Caco-2 (cell line): Measurements from ENCODE around the gene RAB3GAP1. TPM values are rescaled to one million over a fixed set of nuclear protein-coding genes. Genes with fewer than 3 reads are reported as not detected.

ENCODE experiments used
- BruUV-seq: library from RNA; stranded (reverse); fragments of 400-500 nt; replicated peaks from 2 replicates; lab custom pipeline; 2021; lab: Mats Ljungman, UMichigan
- CTCF ChIA-PET: fragments of 300-600 bp; sonication (Branson Sonifier 250); formaldehyde crosslinking; loops from one replicate; lab custom pipeline; 2022; ENCODE audit warnings: antibody characterized with exemption; lab: Charles Lee
- POLR2A ChIA-PET: fragments of 300-600 bp; sonication (Branson Sonifier 250); formaldehyde crosslinking; loops from one replicate; lab custom pipeline; 2022; ENCODE audit warnings: antibody characterized with exemption; lab: Charles Lee
- DNase-seq, 2 experiments: peaks; one replicate each; pipeline versions ENCODE4 v3.0.0 to v3.0.0-alpha.2; 2020 to 2022
- H3K27me3 ChIP-seq: replicated peaks from 2 replicates; pipeline ENCODE4 v1.6.0; 2011; ENCODE audit warnings: low read length; ENCODE audit not compliant: control insufficient read depth, insufficient read depth
- H3K36me3 ChIP-seq: 2 replicates; pipeline ENCODE4 v1.5.1; 2011; ENCODE audit warnings: low read length; ENCODE audit not compliant: control insufficient read depth, insufficient read depth
- H3K4me1 ChIP-seq: fragments of 250-450 bp; sonication (Bioruptor Pico); 2 replicates; pipeline ENCODE4 v1.5.1; 2020; ENCODE audit warnings: mild to moderate bottlenecking
- H3K4me3 ChIP-seq: 2 replicates; pipeline ENCODE4 v1.5.1; 2011; ENCODE audit warnings: low read depth, mild to moderate bottlenecking, control low read depth, low read length
- H3K9me3 ChIP-seq: fragments of 250-450 bp; sonication (Bioruptor Pico); 2 replicates; pipeline ENCODE4 v1.5.1; 2020; ENCODE audit warnings: mild to moderate bottlenecking, moderate library complexity
- H3K27ac Mint-ChIP-seq: one replicate; pipeline ENCODE4 v1.8.0; 2022; ENCODE audit warnings: mixed read lengths; ENCODE audit not compliant: unreplicated experiment
- H3K27me3 Mint-ChIP-seq: one replicate; pipeline ENCODE4 v1.8.0; 2022; ENCODE audit warnings: mixed read lengths; ENCODE audit not compliant: insufficient read depth, unreplicated experiment
- H3K36me3 Mint-ChIP-seq: one replicate; pipeline ENCODE4 v1.8.0; 2022; ENCODE audit warnings: mild to moderate bottlenecking, mixed read lengths; ENCODE audit not compliant: insufficient read depth, unreplicated experiment
- H3K4me1 Mint-ChIP-seq: one replicate; pipeline ENCODE4 v1.8.0; 2022; ENCODE audit warnings: low read depth, mixed read lengths; ENCODE audit not compliant: unreplicated experiment
- H3K4me3 Mint-ChIP-seq: one replicate; pipeline ENCODE4 v1.8.0; 2022; ENCODE audit warnings: mild to moderate bottlenecking, moderate library complexity, mixed read lengths; ENCODE audit not compliant: unreplicated experiment
- H3K9me3 Mint-ChIP-seq: one replicate; pipeline ENCODE4 v1.8.0; 2022; ENCODE audit warnings: mixed read lengths; ENCODE audit not compliant: unreplicated experiment
- CTCF ChIP-seq, 2 experiments: fragments of 200-600 bp in 1 of 2; IDR thresholded peaks; 1 replicate in 1 of 2; 2 replicates in 1 of 2; pipeline versions ENCODE4 v1.5.1 to v1.8.0; 2011 to 2022; ENCODE audit warnings: antibody characterized with exemption in 1 of 2, control low read depth in 1 of 2, inconsistent platforms in 1 of 2, low read depth in 1 of 2, low read length in 1 of 2, mild to moderate bottlenecking in 1 of 2, moderate library complexity in 1 of 2; ENCODE audit not compliant: insufficient read depth in 1 of 2, severe bottlenecking in 1 of 2, unreplicated experiment in 1 of 2
- intact Hi-C: fragments of 100-400 bp; cut with micrococcal nuclease; formaldehyde crosslinking; loops from one replicate; pipeline ENCODE4 v1.10.0; 2022; ENCODE audit not compliant: unreplicated experiment
- total RNA-seq: library from RNA; stranded (reverse); gene quantifications from 2 replicates; pipeline ENCODE4 v1.2.3, GENCODE V29; 2022

Gene RAB3GAP1
- total RNA-seq, 1 experiment from 2014 or later, result 43.1 TPM

GRCh38 chr2:135010200-135010942, 41.7 kb upstream of the RAB3GAP1 start:
- H3K4me1 ChIP-seq, result no peaks in the 10 kb centered on the region
- intact Hi-C loops, result no loop called here
- no peaks in the 10 kb centered on the region for H3K27me3 ChIP-seq
- no peak overlapping the region for H3K4me3 ChIP-seq
- DNase-seq, result no peak
- Mint-ChIP-seq H3K27me3 (peaks cover 8% of the 10 kb centered on the region), H3K36me3 (no peaks in the 10 kb centered on the region), H3K9me3 (no peaks in the 10 kb centered on the region), H3K4me3 (no peak overlapping the region), H3K27ac (no peak overlapping the region), H3K4me1 (no peaks in the 10 kb centered on the region)
- H3K36me3 ChIP-seq, result no peaks in the 10 kb centered on the region
- POLR2A ChIA-PET, result no interaction called here
- no peak for TF ChIP-seq CTCF (IDR thresholded peaks at IDR 0.05; ENCODE audit: insufficient read depth in 1 of 2, low read depth in 1 of 2, low read length in 1 of 2, severe bottlenecking in 1 of 2, unreplicated experiment in 1 of 2)
- no peaks in the 10 kb centered on the region for H3K9me3 ChIP-seq
- no TSS peak for BruUV-seq
- CTCF ChIA-PET, result interaction anchor here (0.7 kb wide), 1 partner anchor 8 kb away, joined by 3 read pairs; no protein-coding TSS in a partner anchor

DNA sequence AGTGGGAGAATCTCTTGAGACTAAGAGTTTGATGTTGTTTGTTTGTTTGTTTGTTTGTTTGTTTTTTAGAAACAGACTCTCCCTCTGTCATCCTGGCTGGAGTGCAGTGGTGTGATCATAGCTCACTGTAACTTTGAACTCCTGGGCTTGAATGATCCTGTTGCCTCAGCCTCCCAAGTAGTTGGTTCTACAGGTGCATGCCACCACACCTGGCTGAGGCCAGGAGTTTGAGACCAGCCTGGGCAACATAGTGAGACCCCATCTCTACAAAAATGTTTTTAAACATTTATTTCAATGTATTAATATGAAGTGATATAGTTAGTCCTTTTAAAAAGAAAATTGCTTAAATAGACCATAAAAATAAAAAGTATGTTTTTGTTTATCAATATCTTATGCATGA, 40.5 kb upstream of the RAB3GAP1 start:
- DNase-seq, result no peak
- H3K4me3 Mint-ChIP-seq, result no peak overlapping the region
- peaks cover 4% of the 10 kb centered on the region for H3K9me3 Mint-ChIP-seq
- H3K4me1 Mint-ChIP-seq, result no peaks in the 10 kb centered on the region
- no peaks in the 10 kb centered on the region for H3K4me1 ChIP-seq
- no TSS peak for BruUV-seq
- no peaks in the 10 kb centered on the region for H3K9me3 ChIP-seq
- H3K36me3 ChIP-seq, result no peaks in the 10 kb centered on the region
- H3K27ac Mint-ChIP-seq, result no peak overlapping the region
- no peaks in the 10 kb centered on the region for H3K36me3 Mint-ChIP-seq
- ChIA-PET CTCF (no interaction called here), POLR2A (no interaction called here)
- intact Hi-C loops, result no loop called here
- TF ChIP-seq CTCF (IDR thresholded peaks at IDR 0.05; ENCODE audit: insufficient read depth in 1 of 2, low read depth in 1 of 2, low read length in 1 of 2, severe bottlenecking in 1 of 2, unreplicated experiment in 1 of 2), result no peak
- H3K4me3 ChIP-seq, result no peak overlapping the region
- peaks cover 5% of the 10 kb centered on the region for H3K27me3 Mint-ChIP-seq
- H3K27me3 ChIP-seq, result no peaks in the 10 kb centered on the region

DNA sequence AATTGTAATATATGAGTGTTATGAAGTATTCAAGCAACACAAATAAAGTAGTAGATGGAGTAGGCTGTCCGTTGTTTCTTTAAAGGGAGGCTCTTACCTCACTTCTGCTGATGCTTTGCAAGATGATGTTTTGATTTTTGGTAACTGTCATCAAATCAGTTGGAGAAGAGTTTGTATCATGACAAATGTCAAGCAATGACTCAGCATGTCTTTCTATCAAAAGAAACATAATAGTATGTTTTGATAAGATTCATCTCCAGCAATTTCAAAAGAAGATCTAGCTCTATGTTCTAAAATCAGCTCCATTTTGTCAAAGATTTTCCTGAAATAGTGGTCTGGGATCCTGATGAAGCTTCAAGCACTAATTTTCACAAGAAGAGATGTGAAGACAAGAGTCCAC, 30.5 kb upstream of the RAB3GAP1 start:
- CTCF ChIA-PET, result no interaction called here
- POLR2A ChIA-PET, result no interaction called here

More for the DNA sequence above, 30.5 kb upstream of the RAB3GAP1 start:
- no peaks in the 10 kb centered on the region for H3K9me3 ChIP-seq
- no peak overlapping the region for H3K4me3 ChIP-seq
- BruUV-seq, result no TSS peak
- H3K27me3 Mint-ChIP-seq, result peaks cover 11% of the 10 kb centered on the region
- DNase-seq, result no peak
- no peaks in the 10 kb centered on the region for H3K27me3 ChIP-seq
- H3K36me3 ChIP-seq, result no peaks in the 10 kb centered on the region
- peaks cover 7% of the 10 kb centered on the region for H3K9me3 Mint-ChIP-seq
- H3K4me1 Mint-ChIP-seq, result no peaks in the 10 kb centered on the region
- H3K4me1 ChIP-seq, result no peaks in the 10 kb centered on the region
- H3K4me3 Mint-ChIP-seq, result no peak overlapping the region
- intact Hi-C loops, result no loop called here
- H3K27ac Mint-ChIP-seq, result no peak overlapping the region
- H3K36me3 Mint-ChIP-seq, result no peaks in the 10 kb centered on the region
- no peak for TF ChIP-seq CTCF (IDR thresholded peaks at IDR 0.05; ENCODE audit: insufficient read depth in 1 of 2, low read depth in 1 of 2, low read length in 1 of 2, severe bottlenecking in 1 of 2, unreplicated experiment in 1 of 2)
